Right ventricle myocardium inferior (tissue), 1 donor: ENCODE data around the gene MYADM. TPM values are rescaled to one million over a fixed set of nuclear protein-coding genes. Genes with fewer than 3 reads are reported as not detected.

Source experiments
- ATAC-seq: fragments of 200-7000 bp; cut with Tn5 transposase; one replicate; pipeline ENCODE4 v1.9.1; 2020; ENCODE audit warnings: mild to moderate bottlenecking, moderate library complexity
- DNase-seq: peaks from one replicate; pipeline ENCODE4 v3.0.0; 2021; ENCODE audit errors: missing footprints
- intact Hi-C: fragments of 100-400 bp; cut with DNase I; formaldehyde crosslinking; loops from one replicate; pipeline ENCODE4 v1.11.0; 2022
- total RNA-seq: library from RNA; stranded (reverse); fragmentation: NEBNext Ultra II Directional; extraction: Animal tissue kit (Norgen Biotek cat#: 25700); gene quantifications from one replicate; pipeline ENCODE4 v1.2.1, GENCODE V29; 2021
- donor health status: DM: no; HTN: yes; CAD: no; lungs with severe emphysema.

MYADM gene
- total RNA-seq, 1 donor from 2014 or later, result 141 TPM

DNA sequence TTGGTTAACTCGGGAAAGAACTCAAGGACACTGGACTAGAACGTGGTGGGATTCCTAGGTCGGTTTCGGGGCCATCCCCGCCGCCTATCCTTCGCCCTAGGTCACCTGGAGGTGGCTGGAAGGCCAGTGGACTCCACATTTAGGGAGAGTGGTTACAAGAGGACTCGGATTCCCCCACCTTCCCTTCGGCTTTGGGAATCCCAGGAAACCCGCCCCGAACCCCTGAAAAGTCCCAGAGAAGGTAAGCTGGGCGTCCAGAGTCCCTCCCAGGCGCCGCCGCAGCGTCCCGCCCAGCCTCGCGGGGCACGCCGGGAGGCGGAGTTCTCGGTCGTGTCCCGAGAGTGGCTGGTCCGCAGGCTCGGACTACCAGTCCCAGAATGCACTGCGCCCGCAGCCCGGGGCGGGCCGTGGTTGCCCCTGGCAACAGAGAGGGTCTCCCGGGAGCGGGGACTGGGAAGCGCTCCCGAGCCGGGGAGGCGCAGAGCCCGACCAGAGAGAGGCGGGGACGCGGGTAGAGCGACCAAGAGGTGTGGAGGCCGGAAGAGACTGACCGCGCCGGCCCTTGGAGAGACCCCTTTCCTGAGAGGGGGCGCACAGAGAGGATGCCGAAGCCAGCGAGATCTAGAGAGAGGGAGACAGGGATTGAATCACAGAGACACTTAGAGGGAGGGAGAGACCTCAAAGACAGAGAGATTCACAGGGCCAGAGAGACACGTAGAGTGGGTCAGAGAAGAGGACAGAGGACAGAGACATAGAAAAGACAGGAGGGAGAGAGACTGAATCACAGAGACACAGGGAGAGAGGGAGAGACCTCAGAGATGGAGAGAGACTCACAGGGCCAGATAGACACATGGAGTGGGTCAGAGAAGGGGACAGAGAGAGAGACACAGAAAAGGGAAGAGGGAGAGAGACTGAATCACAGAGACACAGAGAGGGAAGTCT lies 11.7 kb downstream of the MYADM start:
- ATAC-seq, result peak; percentile 99
- peak; percentile 96 for DNase-seq
- intact Hi-C loops, result loop anchor here (10.0 kb wide), 1 partner anchor 225 kb away; the partner anchor contains the start of genes NDUFA3 and OSCAR

DNA sequence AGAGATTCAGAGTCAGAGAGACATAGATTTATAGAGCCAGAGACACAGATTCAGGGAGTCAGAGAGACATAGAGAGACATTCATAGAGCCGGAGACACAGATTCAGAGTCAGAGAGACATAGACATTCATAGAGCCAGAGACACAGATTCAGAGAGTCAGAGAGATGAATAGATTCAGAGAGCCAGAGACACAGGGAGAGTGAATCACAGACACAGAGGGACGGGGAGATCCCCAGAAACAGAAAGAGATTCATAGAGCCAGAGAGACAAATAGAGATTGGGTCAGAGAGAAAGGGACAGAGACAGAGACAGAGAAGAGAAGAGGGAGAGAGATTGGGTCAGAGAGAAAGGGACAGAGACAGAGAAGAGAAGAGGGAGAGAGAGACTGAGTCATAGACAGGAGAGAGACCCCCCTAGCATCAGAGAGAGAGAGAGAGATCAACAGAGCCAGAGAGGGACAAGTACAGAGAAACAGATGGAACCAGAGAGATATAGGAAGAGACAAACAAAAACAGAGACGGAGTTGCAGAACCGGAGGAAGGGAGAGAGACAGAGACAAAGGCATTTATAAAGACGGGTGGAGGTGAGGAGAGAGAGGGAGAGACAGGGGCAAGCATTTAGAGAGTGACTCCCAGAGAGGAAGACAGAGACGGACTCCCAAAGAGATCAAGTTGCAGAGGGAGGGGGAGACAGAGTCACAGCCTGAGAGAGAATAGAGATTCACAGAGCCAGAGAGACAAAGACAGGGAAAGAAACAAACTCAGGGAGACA lies 13.2 kb downstream of the MYADM start:
- DNase-seq (no peak), ATAC-seq (no peak)
- intact Hi-C loops, result no loop called here

DNA sequence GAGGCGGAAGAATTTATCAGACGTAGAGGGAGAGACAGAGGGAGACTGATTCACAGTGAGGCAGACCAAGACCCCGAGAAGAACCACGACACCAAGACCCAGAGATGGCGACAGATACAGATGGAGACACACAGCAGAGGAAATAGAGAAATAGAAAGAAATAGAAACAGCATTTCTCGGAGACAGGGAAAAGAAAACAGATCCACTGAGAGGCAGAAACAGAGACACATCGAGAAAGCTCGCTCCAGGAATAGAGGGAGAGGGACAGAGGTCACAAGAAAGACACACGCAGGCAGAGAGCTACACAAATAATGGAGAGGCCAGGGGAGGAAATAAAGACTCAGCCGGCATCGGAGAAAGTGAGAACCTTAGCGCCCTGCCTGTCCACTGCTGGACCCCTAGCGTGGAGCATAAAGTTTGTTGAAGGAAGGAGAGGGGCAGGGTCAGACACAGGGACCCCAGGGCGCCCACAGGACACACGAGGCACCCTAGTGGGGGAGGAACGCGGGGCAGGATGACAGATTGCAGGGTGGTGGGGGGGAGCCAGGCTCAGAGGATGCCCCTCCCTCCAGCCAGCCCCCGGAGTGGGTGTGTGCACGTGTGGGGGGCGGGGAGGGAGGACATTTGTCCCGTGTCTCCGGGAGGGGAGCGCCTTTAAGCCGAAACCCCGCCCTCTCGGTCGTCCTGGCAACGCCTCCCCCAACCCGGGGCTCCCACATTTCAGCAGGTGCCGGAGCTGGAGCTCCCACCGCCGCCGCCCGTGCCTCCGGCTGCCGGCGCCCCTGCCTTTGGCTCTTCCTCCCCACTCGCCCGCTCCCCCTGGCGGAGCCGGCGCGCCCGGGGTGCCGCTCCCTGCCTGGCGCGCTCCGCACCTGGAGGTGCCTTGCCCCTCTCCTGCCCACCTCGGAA lies 14.1 kb downstream of the MYADM start, which contains the start of gene PRKCG:
PRKCG (plus strand) TSS at position 716 of the 909 bp plus-strand sequence. CDS start 298 bp downstream, outside the sequence.
- no peak for ATAC-seq
- intact Hi-C loops, result loop anchor here (1.0 kb wide), 1 partner anchor 39 kb away; no protein-coding TSS in a partner anchor
- DNase-seq, result peak; percentile 81

DNA sequence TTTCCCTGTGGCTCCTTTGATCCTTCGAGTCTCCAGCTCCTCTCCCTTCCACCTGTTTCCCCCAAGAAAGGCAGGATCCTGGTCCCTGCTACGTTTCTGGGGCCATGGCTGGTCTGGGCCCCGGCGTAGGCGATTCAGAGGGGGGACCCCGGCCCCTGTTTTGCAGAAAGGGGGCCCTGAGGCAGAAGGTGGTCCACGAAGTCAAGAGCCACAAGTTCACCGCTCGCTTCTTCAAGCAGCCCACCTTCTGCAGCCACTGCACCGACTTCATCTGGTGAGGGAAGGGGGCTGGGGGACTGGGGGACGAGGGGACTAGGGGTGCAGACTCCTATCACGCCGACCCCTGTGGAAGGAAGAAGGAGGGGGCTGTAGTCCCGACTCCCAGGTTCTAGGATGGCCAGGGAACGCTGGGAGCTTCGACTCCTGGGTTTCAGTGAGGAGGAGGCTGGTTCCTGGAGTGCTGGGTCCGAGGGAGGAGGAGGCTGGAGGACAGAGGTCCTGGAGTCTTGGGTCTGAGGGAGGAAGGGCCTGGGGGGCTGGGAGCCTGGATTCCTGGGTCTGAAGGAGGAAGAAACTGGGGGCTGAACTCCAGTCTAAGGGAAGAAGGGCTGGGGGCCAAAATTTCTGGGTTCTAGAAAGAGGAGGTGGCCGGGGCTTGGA lies 14.8 kb downstream of the MYADM start:
- no peak for DNase-seq
- intact Hi-C loops, result loop anchor here (1.0 kb wide), 1 partner anchor 40 kb away; no protein-coding TSS in a partner anchor
- ATAC-seq, result no peak

DNA sequence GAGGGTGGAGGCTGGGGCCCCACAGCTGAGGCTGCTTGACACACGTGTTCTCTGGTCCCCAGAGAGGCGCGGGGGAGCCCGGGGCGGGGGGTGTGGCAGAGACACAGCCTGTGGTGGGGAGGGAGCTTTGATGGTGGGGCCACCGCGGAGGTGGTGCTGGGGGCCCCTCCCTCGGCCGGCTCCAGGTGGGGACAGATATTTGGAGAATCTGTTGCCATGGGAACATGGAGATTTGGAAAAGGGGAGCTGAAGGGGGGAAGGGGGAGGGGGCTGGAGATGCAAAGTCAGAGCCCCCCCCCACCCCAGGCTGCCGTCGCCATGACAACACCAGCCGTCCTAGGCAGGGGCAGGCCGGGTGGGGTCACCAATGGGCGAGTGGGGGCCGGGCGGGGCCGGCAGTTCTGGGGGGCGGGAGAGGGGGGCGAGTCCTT lies 15.6 kb downstream of the MYADM start:
- ATAC-seq (no peak), DNase-seq (no peak)
- intact Hi-C loops, result no loop called here

DNA sequence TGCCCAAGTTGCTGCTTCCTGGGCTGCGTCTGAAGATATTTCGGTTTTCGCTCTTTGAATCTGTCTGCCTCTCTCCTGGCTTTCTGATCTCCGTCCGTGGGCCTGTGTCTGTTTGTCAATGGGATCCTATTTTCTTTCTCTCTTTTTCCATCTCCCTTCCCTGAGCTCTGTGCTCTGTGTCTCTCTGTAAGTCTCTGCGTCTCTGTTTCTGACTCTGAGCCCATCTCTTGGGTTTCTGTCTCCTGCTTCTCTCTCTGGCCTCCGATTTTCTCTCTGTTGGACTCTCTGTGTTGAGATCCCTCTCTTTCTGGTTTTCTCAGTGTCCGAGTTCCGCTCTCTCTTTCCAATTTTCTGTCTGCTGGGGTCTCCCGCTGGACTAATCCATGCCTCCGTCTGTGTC lies 16.1 kb downstream of the MYADM start:
- intact Hi-C loops, result no loop called here
- no peak for DNase-seq
- no peak for ATAC-seq

DNA sequence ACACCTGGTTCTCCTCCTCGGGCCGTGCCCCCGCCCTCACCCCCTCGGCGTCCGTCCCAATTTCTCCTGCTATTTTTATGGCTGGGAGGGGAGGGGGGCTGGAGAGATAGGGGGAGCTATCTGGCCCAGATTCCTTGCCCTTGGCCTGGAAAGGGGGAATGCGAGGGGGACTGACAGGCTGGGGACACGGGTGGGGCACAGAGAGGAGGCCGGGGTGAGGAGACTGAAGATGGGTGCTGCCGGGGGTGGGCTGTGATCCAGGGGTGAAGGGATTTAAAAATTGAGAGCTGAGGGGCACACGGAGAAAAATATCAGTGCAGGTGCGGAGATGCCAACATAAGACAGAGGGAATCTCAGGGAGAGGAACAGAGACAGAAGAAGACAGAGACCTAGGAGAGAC lies 16.6 kb downstream of the MYADM start:
- intact Hi-C loops, result no loop called here
- no peak for DNase-seq
- ATAC-seq, result no peak

DNA sequence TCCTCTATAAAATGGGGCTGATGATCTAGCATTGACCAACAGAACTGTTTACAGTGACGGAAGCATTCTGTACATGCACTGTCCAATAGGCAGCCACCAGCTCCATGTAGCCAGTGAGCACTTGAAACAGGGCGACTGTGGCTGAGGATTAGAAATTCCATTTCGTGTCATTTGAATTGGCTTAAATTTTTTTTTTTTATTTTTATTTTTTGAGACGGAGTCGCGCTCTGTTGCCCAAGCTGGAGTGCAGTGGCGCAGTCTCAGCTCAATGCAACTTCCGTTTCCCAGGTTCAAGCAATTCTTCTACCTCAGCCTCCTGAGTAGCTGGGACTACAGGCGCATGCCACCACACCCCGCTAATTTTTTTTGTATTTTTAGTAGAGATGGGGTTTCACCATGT lies 17.4 kb downstream of the MYADM start:
- intact Hi-C loops, result no loop called here
- no peak for DNase-seq

DNA sequence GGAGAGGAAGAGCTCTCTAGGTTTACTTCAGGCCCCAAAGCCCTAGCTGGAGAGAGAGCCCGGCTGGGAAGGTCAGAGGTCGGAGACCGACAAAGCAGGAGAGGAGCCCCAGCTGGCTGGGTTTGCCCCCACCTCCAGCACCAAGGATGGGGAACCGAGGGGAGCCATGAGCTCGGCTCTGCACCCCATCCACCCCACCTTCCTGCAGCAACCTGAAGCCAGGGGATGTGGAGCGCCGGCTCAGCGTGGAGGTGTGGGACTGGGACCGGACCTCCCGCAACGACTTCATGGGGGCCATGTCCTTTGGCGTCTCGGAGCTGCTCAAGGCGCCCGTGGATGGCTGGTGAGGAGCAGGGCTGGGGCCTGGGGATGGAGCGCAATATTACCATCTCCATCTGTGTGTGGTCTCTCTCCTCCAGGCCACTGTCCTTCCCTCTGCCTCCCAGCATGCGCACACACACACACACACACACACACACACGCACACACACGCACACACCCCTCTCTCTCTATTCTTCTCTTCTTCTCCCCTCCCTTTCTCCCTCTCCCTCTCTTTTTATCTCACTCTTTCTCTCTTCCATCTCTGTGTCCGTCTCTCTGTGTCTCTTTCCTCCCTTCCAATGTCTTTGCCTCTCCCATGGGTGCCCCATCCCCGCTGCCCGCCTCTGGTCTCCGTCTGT lies 24.8 kb downstream of the MYADM start:
- ATAC-seq (no peak), DNase-seq (no peak)
- intact Hi-C loops, result no loop called here

More for the DNA sequence above, 17.4 kb downstream of the MYADM start:
- ATAC-seq, result no peak

DNA sequence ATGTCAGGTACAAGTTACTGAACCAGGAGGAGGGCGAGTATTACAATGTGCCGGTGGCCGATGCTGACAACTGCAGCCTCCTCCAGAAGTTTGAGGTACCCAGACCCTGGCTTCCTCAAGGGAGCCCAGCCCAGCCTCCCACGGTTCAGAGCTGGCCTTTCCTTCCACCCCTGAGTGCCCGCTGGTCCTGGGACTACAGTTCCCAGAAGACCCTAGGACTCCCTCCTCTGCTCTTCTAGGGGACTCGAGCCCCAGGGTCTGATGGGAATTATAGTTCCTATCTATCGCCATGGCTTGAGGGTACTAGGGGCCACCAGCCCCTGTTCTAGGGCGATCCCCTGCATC lies 25.3 kb downstream of the MYADM start:
- intact Hi-C loops, result no loop called here
- no peak for DNase-seq
- ATAC-seq, result no peak

DNA sequence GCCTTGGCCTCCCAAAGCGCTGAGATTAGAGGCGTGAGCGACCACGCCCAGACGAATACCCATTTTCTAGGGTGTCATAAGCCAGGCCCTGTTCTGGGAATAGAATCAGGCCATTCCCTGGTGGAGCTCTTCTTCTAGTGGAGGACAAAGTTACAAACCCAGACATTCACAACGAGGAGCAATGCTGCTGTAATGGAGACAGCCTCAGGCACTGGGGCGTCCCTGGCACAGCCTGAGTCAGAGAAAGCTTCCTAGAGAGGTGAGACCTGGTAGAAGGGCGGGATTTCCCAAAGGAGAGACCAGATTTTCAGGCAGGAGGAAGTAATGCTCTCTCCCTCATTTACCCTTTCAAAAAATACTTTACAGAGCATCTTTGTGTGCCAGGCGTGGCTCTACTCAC lies 27.0 kb downstream of the MYADM start:
- no peak for ATAC-seq
- no peak for DNase-seq
- intact Hi-C loops, result no loop called here

DNA sequence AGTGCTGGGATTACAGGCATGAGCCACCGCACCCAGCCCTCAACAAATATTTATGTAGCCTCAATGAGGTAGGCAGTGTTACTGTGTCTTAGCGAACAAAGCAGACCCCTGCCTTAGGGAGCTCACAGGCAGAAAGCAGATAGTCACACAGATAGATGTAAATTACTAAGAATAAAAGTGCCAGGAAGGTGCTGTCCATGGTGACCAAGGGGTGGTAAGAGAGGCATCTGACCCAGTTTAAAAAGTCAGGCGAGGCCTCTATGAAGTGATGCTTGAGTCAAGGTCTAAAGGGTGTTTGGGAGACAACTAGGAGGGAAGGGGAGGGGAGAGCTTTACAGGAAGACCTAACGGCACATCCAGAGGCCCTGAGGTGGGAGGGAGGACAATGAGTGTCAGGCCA lies 29.0 kb downstream of the MYADM start:
- no peak for DNase-seq
- ATAC-seq, result no peak
- intact Hi-C loops, result no loop called here

DNA sequence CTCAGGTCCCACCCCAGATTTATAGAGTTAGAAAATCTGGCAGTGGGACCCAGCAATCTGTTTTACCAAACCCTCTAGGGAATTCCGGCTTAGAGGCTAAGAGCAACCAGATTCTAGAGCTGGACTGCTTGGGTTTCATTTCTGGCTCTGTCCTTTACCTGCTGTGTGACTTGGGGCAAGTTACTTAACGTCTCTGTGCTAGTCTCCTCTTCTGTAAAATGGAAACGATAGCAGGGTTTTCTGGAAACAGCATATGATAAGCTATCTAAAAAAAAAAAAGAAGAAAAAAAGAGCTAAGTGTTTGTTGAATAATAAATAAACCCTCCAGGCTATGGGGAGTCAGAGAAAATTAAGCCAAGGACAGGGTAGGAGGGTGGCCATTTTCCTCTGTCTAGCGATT lies 29.8 kb downstream of the MYADM start:
- ATAC-seq, result no peak
- no peak for DNase-seq
- intact Hi-C loops, result no loop called here

DNA sequence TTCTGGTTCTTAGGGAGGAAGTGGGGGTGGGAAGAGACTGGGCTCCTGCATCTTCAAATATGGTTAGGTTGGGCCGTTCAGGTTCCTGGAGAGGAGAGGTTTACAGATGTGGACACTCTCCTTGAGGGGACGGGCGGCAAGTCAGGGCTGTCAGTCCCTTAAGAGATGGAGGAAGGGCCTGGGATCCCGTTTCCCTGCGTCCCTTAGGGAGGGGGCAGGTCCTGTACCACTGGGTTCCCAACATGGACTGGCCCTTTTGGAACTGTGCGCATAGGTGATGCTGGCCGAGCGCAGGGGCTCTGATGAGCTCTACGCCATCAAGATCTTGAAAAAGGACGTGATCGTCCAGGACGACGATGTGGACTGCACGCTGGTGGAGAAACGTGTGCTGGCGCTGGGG lies 30.5 kb downstream of the MYADM start:
- no peak for ATAC-seq
- intact Hi-C loops, result no loop called here

DNA sequence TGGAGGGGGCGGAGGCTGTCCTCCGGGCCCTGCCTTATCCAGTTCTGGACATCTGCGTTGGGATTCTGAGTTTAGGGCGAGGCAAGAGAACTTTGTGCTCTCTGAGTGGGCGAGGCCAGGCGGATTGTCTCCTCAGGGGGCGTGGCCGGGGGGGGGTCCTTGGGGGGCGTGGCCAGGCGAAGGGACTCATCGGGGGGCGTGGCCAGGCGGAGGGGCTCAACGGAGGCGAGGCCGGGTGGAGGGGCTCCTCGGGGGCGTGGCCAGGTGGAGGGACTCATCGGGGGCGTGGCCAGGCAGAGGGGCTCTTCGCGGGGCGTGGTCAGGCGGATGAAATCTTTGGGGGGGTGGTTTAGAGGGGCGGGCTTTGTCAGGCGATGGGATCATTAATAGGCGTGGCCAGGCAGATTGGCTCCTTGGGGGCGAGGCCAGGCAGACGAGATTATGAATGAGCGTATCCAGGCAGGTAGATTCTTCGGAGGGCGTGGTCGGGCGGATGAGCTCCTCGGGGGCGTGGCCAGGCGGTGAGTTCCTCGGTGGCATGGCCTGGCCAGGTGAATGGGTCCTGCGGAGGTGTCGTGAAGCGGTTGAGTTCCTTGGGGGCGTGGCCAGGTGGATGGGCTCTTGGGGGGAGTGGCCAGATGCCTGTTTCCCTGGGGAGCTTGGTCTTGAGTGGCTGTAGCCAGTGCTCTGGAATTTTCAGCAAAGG lies 31.1 kb downstream of the MYADM start:
- ATAC-seq (no peak), DNase-seq (no peak)
- intact Hi-C loops, result no loop called here

More for the DNA sequence above, 30.5 kb downstream of the MYADM start:
- no peak for DNase-seq

DNA sequence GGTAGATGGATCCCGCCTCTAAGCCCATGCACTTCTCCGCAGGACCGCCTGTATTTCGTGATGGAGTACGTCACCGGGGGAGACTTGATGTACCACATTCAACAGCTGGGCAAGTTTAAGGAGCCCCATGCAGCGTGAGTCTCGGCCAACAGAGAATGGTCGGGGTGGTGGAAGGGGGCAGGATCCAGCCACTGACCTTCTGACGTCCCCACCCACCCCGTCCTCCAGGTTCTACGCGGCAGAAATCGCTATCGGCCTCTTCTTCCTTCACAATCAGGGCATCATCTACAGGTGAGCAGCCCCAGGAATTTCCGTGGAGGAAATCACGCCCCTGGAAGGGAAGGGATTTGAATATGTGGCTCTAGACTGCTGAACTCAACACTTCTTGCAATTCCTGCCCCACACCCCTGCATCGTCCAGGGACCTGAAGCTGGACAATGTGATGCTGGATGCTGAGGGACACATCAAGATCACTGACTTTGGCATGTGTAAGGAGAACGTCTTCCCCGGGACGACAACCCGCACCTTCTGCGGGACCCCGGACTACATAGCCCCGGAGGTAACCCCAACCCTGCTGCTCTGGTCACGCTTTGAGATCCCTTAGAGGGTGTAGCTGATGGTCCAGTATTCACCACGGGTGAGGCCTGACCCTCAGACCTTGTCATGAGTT lies 32.6 kb downstream of the MYADM start:
- ATAC-seq (no peak), DNase-seq (no peak)
- intact Hi-C loops, result no loop called here
